ENCODE measurements around the gene EVI5. TPM values are rescaled to one million over a fixed set of nuclear protein-coding genes. Genes with fewer than 3 reads are reported as not detected.
A peak's percentile ranks its signal among the peaks of the same experiment; 100 is the strongest.
"Not testable (repeated sequence)": the region's sequence is repeated elsewhere in the genome, so short reads cannot be mapped to it uniquely, and the experiment has no call there.

EVI5 gene
- total RNA-seq, 1 donor from 2014 or later, result 52.6 TPM

DNA sequence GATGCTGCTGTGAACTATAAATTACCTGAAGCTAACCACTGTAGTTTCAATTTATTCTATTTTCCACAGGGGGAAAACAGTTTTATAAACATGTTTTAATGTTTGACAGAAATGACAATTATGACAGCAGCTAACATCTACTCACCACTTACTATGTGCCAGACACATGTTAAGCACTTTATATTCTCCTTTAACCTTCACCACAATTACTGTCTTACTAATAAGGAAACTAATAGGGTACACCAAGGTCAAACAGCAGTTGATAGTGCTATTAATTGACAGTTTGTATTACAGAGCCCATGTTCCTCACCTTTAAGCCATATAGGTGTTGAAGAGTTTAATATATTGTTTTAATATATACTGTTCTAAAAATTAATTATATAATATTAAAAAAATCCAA lies 146.4 kb downstream of the EVI5 start:
- Mint-ChIP-seq H3K27me3 (ENCODE audit: unreplicated experiment) (no peaks in the 10 kb centered on the region), H3K9me3 (ENCODE audit: unreplicated experiment) (peaks cover 11% of the 10 kb centered on the region), H3K4me1 (ENCODE audit: unreplicated experiment) (peaks cover 6% of the 10 kb centered on the region), H3K27ac (ENCODE audit: unreplicated experiment) (no peak overlapping the region), H3K36me3 (ENCODE audit: unreplicated experiment) (peaks cover 31% of the 10 kb centered on the region), H3K4me3 (ENCODE audit: unreplicated experiment) (no peak overlapping the region)
- DNase-seq (ENCODE audit: extremely low spot score, unreplicated experiment), result no peak
- TF ChIP-seq, protein P1, sequence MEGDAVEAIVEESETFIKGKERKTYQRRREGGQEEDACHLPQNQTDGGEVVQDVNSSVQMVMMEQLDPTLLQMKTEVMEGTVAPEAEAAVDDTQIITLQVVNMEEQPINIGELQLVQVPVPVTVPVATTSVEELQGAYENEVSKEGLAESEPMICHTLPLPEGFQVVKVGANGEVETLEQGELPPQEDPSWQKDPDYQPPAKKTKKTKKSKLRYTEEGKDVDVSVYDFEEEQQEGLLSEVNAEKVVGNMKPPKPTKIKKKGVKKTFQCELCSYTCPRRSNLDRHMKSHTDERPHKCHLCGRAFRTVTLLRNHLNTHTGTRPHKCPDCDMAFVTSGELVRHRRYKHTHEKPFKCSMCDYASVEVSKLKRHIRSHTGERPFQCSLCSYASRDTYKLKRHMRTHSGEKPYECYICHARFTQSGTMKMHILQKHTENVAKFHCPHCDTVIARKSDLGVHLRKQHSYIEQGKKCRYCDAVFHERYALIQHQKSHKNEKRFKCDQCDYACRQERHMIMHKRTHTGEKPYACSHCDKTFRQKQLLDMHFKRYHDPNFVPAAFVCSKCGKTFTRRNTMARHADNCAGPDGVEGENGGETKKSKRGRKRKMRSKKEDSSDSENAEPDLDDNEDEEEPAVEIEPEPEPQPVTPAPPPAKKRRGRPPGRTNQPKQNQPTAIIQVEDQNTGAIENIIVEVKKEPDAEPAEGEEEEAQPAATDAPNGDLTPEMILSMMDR (IDR thresholded peaks at IDR 0.05), result no peak

- not testable (repeated sequence) for H3K4me1 Mint-ChIP-seq (ENCODE audit: unreplicated experiment); DNase-seq (ENCODE audit: extremely low spot score, unreplicated experiment); H3K27ac Mint-ChIP-seq (ENCODE audit: unreplicated experiment); H3K27me3 Mint-ChIP-seq (ENCODE audit: unreplicated experiment); H3K9me3 Mint-ChIP-seq (ENCODE audit: unreplicated experiment); H3K4me3 Mint-ChIP-seq (ENCODE audit: unreplicated experiment)
- H3K36me3 Mint-ChIP-seq (ENCODE audit: unreplicated experiment), result peaks cover 36% of the 10 kb centered on the region
Measured at GRCh38 chr1:92635203-92635602, 149.7 kb downstream of the EVI5 start.

DNA sequence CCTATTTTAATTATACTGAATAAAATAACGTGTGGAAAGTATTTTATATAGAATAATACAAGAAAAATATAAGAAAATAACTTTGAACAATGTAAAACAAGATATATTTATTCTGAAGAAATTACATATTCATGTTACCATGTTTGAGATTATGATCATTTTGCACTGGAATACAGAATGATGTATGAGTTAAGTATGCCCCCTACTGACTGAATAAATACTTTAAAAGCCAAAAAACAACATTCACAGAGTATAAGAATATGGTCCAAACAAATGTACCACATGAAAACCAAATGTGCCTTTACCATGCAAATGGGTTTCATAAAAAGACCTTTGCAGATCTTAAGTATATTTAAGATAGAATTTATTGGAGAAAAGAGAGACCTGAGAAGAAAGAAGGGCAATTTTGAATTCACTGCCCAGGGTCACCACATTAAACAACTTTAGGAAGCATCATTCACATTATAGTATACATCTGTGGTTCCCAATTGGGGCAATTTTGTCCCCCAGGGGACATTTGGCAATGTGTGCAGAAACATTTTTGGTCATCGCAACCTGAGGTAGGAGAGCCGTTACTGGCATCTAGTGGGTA lies 161.6 kb downstream of the EVI5 start:
- Mint-ChIP-seq H3K36me3 (ENCODE audit: unreplicated experiment) (peaks cover 22% of the 10 kb centered on the region), H3K27me3 (ENCODE audit: unreplicated experiment) (no peaks in the 10 kb centered on the region), H3K4me3 (ENCODE audit: unreplicated experiment) (no peak overlapping the region), H3K9me3 (ENCODE audit: unreplicated experiment) (peaks cover 4% of the 10 kb centered on the region), H3K27ac (ENCODE audit: unreplicated experiment) (no peak overlapping the region), H3K4me1 (ENCODE audit: unreplicated experiment) (peaks cover 3% of the 10 kb centered on the region)
- no peak for DNase-seq (ENCODE audit: extremely low spot score, unreplicated experiment)
- TF ChIP-seq, protein P1 (IDR thresholded peaks at IDR 0.05), result peak; percentile 53

DNA sequence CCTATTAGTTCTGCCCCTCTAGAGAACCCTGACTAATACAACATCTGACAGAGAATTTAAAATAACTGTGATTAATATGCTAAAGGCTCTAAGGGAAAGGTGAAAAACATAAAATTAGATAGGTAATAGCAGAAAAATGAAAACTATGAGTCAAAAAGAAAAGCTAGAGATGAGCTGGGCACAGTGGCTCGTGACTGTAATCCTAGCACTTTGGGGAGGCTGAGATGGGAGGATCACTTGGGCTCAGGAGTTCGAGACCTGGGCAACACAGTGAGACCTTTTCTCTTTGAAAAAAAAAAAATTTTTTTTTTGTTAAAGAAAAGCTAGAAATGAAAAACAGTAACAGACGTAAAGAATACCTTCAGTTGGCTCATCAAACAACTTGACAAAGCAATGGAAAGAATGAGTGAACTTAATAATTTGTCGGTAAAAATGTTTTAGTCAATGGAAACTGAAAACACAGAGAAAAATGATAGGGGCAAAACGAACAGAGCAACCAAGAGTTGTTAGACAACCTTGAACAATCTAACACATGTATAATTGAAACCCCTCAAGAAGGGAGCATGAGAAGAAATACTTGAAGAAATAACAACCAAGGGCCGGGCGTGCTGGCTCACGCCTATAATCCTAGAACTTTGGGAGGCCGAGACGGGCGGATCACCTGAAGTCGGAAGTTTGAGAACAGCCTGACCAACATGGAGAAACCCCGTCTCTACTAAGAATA lies 165.3 kb downstream of the EVI5 start:
- Mint-ChIP-seq H3K27me3 (ENCODE audit: unreplicated experiment) (no peaks in the 10 kb centered on the region), H3K4me1 (ENCODE audit: unreplicated experiment) (peaks cover 3% of the 10 kb centered on the region), H3K36me3 (ENCODE audit: unreplicated experiment) (peaks cover 42% of the 10 kb centered on the region), H3K27ac (ENCODE audit: unreplicated experiment) (no peak overlapping the region), H3K4me3 (ENCODE audit: unreplicated experiment) (no peak overlapping the region), H3K9me3 (ENCODE audit: unreplicated experiment) (peaks cover 14% of the 10 kb centered on the region)
- TF ChIP-seq, protein P1 (IDR thresholded peaks at IDR 0.05), result no peak
- no peak for DNase-seq (ENCODE audit: extremely low spot score, unreplicated experiment)

- peaks cover 3% of the 10 kb centered on the region for H3K36me3 Mint-ChIP-seq (ENCODE audit: unreplicated experiment)
- DNase-seq (ENCODE audit: extremely low spot score, unreplicated experiment), result no peak
- TF ChIP-seq, protein P1 (IDR thresholded peaks at IDR 0.05), result no peak
- no peaks in the 10 kb centered on the region for H3K4me1 Mint-ChIP-seq (ENCODE audit: unreplicated experiment)
- H3K4me3 Mint-ChIP-seq (ENCODE audit: unreplicated experiment), result no peak overlapping the region
- no peaks in the 10 kb centered on the region for H3K9me3 Mint-ChIP-seq (ENCODE audit: unreplicated experiment)
- H3K27me3 Mint-ChIP-seq (ENCODE audit: unreplicated experiment), result no peaks in the 10 kb centered on the region
- no peak overlapping the region for H3K27ac Mint-ChIP-seq (ENCODE audit: unreplicated experiment)
Measured at GRCh38 chr1:92601044-92601443, 183.9 kb downstream of the EVI5 start.

All from osteocyte (in vitro differentiated cells).